Measurements from ENCODE around the gene SLC25A4. TPM values are rescaled to one million over a fixed set of nuclear protein-coding genes. Genes with fewer than 3 reads are reported as not detected.
A peak's percentile ranks its signal among the peaks of the same experiment; 100 is the strongest.
"Not testable (repeated sequence)": the region's sequence is repeated elsewhere in the genome, so short reads cannot be mapped to it uniquely, and the experiment has no call there.

SLC25A4 gene
- total RNA-seq, 2 donors from 2014 or later = 4.2 to 7.8 TPM

- Mint-ChIP-seq H3K36me3 (ENCODE audit: insufficient read depth in 2 of 2) (peaks cover 6 to 36% of the 10 kb centered on the region in 2 donors), H3K27me3 (ENCODE audit: low read depth) (peaks cover 23% of the 10 kb centered on the region), H3K4me3 (no peak overlapping the region), H3K27ac (no peak overlapping the region), H3K4me1 (ENCODE audit: low read depth) (peaks cover 20% of the 10 kb centered on the region), H3K9me3 (no peaks in the 10 kb centered on the region)
- ATAC-seq (replicated peaks in 1 of 2) (no peak), DNase-seq (no peak)
These were observed 24.2 kb downstream of the SLC25A4 start for GRCh38 chr4:185167234-185167633.

GRCh38 chr4:185171373-185172071, 28.5 kb downstream of the SLC25A4 start:
- Mint-ChIP-seq H3K9me3 (no peaks in the 10 kb centered on the region), H3K36me3 (ENCODE audit: insufficient read depth in 2 of 2) (peaks cover 4 to 34% of the 10 kb centered on the region in 2 donors), H3K4me3 (no peak overlapping the region), H3K4me1 (ENCODE audit: low read depth) (no peaks in the 10 kb centered on the region), H3K27me3 (ENCODE audit: low read depth) (peaks cover 8% of the 10 kb centered on the region), H3K27ac (no peak overlapping the region)
- no peak for DNase-seq
- no peak for ATAC-seq (replicated peaks in 1 of 2)

GRCh38 chr4:185179488-185179887, 36.4 kb downstream of the SLC25A4 start:
- Mint-ChIP-seq H3K4me3 (no peak overlapping the region), H3K36me3 (ENCODE audit: insufficient read depth in 2 of 2) (peaks cover 1 to 7% of the 10 kb centered on the region in 2 donors), H3K27me3 (ENCODE audit: low read depth) (no peaks in the 10 kb centered on the region), H3K9me3 (no peaks in the 10 kb centered on the region), H3K27ac (no peak overlapping the region), H3K4me1 (ENCODE audit: low read depth) (peaks cover 15% of the 10 kb centered on the region)
- ATAC-seq (replicated peaks in 1 of 2) = peak; percentile 27 to 52
- no peak for DNase-seq

- peaks cover 3 to 4% of the 10 kb centered on the region in 2 donors for H3K36me3 Mint-ChIP-seq (ENCODE audit: insufficient read depth in 2 of 2)
- H3K27me3 Mint-ChIP-seq (ENCODE audit: low read depth) = no peaks in the 10 kb centered on the region
- H3K4me3 Mint-ChIP-seq = no peak overlapping the region
- H3K9me3 Mint-ChIP-seq = no peaks in the 10 kb centered on the region
- peaks cover 23% of the 10 kb centered on the region for H3K4me1 Mint-ChIP-seq (ENCODE audit: low read depth)
- ATAC-seq (replicated peaks in 1 of 2) (no peak), DNase-seq (no peak)
- H3K27ac Mint-ChIP-seq = no peak overlapping the region
These were observed 39.2 kb downstream of the SLC25A4 start for GRCh38 chr4:185182239-185182638.

GRCh38 chr4:185183622-185184281, 40.7 kb downstream of the SLC25A4 start:
- ATAC-seq (replicated peaks in 1 of 2) (peak; percentile 65 to 68), DNase-seq (peak; percentile 76 to 81)
- peaks cover 26% of the 10 kb centered on the region for H3K4me1 Mint-ChIP-seq (ENCODE audit: low read depth)
- no peaks in the 10 kb centered on the region for H3K9me3 Mint-ChIP-seq
- H3K27ac Mint-ChIP-seq = no peak overlapping the region
- H3K4me3 Mint-ChIP-seq = no peak overlapping the region
- peaks cover 7 to 12% of the 10 kb centered on the region in 2 donors for H3K36me3 Mint-ChIP-seq (ENCODE audit: insufficient read depth in 2 of 2)
- no peaks in the 10 kb centered on the region for H3K27me3 Mint-ChIP-seq (ENCODE audit: low read depth)

GRCh38 chr4:185186769-185187168, 43.7 kb downstream of the SLC25A4 start:
- DNase-seq = no peak
- H3K36me3 Mint-ChIP-seq (ENCODE audit: insufficient read depth in 2 of 2) = peaks cover 13 to 19% of the 10 kb centered on the region in 2 donors
- no peak overlapping the region for H3K4me3 Mint-ChIP-seq
- no peak for ATAC-seq (replicated peaks in 1 of 2)
- H3K4me1 Mint-ChIP-seq (ENCODE audit: low read depth) = peaks cover 33% of the 10 kb centered on the region
- H3K27ac Mint-ChIP-seq = no peak overlapping the region
- H3K27me3 Mint-ChIP-seq (ENCODE audit: low read depth) = no peaks in the 10 kb centered on the region
- no peaks in the 10 kb centered on the region for H3K9me3 Mint-ChIP-seq

GRCh38 chr4:185189606-185190305, 46.7 kb downstream of the SLC25A4 start:
- DNase-seq (no peak), ATAC-seq (replicated peaks in 1 of 2) (no peak)
- Mint-ChIP-seq H3K36me3 (ENCODE audit: insufficient read depth in 2 of 2) (peaks cover 13 to 17% of the 10 kb centered on the region in 2 donors), H3K27me3 (ENCODE audit: low read depth) (no peaks in the 10 kb centered on the region), H3K9me3 (no peaks in the 10 kb centered on the region), H3K27ac (peak overlapping the region; percentile 56), H3K4me1 (ENCODE audit: low read depth) (peaks cover 41% of the 10 kb centered on the region), H3K4me3 (peak overlapping the region in 1 of 2 donors; percentile 53)

- ATAC-seq (replicated peaks in 1 of 2) = no peak
- DNase-seq = no peak
- Mint-ChIP-seq H3K36me3 (ENCODE audit: insufficient read depth in 2 of 2) (peaks cover 13 to 17% of the 10 kb centered on the region in 2 donors), H3K27me3 (ENCODE audit: low read depth) (no peaks in the 10 kb centered on the region), H3K4me3 (peak overlapping the region in 1 of 2 donors; percentile 53), H3K9me3 (no peaks in the 10 kb centered on the region), H3K27ac (peak overlapping the region; percentile 56), H3K4me1 (ENCODE audit: low read depth) (peaks cover 47% of the 10 kb centered on the region)
These were observed 47.3 kb downstream of the SLC25A4 start for GRCh38 chr4:185190306-185190856.

GRCh38 chr4:185192059-185192458, 49.0 kb downstream of the SLC25A4 start:
- DNase-seq = no peak
- H3K27me3 Mint-ChIP-seq (ENCODE audit: low read depth) = no peaks in the 10 kb centered on the region
- peaks cover 42% of the 10 kb centered on the region for H3K4me1 Mint-ChIP-seq (ENCODE audit: low read depth)
- H3K27ac Mint-ChIP-seq = no peak overlapping the region
- no peaks in the 10 kb centered on the region for H3K9me3 Mint-ChIP-seq
- no peak for ATAC-seq (replicated peaks in 1 of 2)
- peak overlapping the region in 1 of 2 donors; percentile 15 for H3K4me3 Mint-ChIP-seq
- H3K36me3 Mint-ChIP-seq (ENCODE audit: insufficient read depth in 2 of 2) = peaks cover 13 to 19% of the 10 kb centered on the region in 2 donors

GRCh38 chr4:185194924-185195888, 52.1 kb downstream of the SLC25A4 start:
- no peak for DNase-seq

GRCh38 chr4:185196437-185196836, 53.4 kb downstream of the SLC25A4 start:
- DNase-seq (no peak), ATAC-seq (replicated peaks in 1 of 2) (no peak)
- H3K4me3 Mint-ChIP-seq = no peak overlapping the region
- peaks cover 20% of the 10 kb centered on the region for H3K4me1 Mint-ChIP-seq (ENCODE audit: low read depth)
- peaks cover 0 to 2% of the 10 kb centered on the region in 2 donors for H3K36me3 Mint-ChIP-seq (ENCODE audit: insufficient read depth in 2 of 2)
- no peaks in the 10 kb centered on the region for H3K27me3 Mint-ChIP-seq (ENCODE audit: low read depth)
- H3K9me3 Mint-ChIP-seq = no peaks in the 10 kb centered on the region
- H3K27ac Mint-ChIP-seq = peak overlapping the region; percentile 24

More at GRCh38 chr4:185194924-185195888, 52.1 kb downstream of the SLC25A4 start:
- H3K36me3 Mint-ChIP-seq (ENCODE audit: insufficient read depth in 2 of 2) = peaks cover 6% of the 10 kb centered on the region in 2 donors
- H3K4me1 Mint-ChIP-seq (ENCODE audit: low read depth) = peaks cover 31% of the 10 kb centered on the region
- H3K27me3 Mint-ChIP-seq (ENCODE audit: low read depth) = no peaks in the 10 kb centered on the region
- no peak for ATAC-seq (replicated peaks in 1 of 2)
- H3K27ac Mint-ChIP-seq = peak overlapping the region; percentile 51
- H3K4me3 Mint-ChIP-seq = no peak overlapping the region
- no peaks in the 10 kb centered on the region for H3K9me3 Mint-ChIP-seq

- ATAC-seq (replicated peaks in 1 of 2); H3K27ac Mint-ChIP-seq; H3K27me3 Mint-ChIP-seq (ENCODE audit: low read depth); H3K36me3 Mint-ChIP-seq (ENCODE audit: insufficient read depth in 2 of 2); H3K4me3 Mint-ChIP-seq; H3K9me3 Mint-ChIP-seq; DNase-seq: not testable (repeated sequence)
- peaks cover 28% of the 10 kb centered on the region for H3K4me1 Mint-ChIP-seq (ENCODE audit: low read depth)
These were observed 55.1 kb downstream of the SLC25A4 start for GRCh38 chr4:185198189-185198588.

All from activated T-cell treated with anti-CD3 and anti-CD28 coated beads, Interleukin-2, amount 50 U/mL, for 72 hours (primary cell).